OCI-LY3 (cell line): ENCODE data around the gene IRAK3.

Source experiments
- CTCF ChIP-seq: fragments of 200-600, 300-600 bp; sonication (generic); IDR thresholded peaks from 2 replicates; pipeline ENCODE4 v1.5.1; 2014; ENCODE audit warnings: antibody characterized with exemption, low read length, low read depth
- EZH2phosphoT487 ChIP-seq: fragments of 200-600 bp; shearing (Covaris generic); IDR thresholded peaks from 2 replicates; pipeline ENCODE4 v1.6.1; 2018; ENCODE audit warnings: antibody characterized with exemption, mixed run types, low read depth

DNA sequence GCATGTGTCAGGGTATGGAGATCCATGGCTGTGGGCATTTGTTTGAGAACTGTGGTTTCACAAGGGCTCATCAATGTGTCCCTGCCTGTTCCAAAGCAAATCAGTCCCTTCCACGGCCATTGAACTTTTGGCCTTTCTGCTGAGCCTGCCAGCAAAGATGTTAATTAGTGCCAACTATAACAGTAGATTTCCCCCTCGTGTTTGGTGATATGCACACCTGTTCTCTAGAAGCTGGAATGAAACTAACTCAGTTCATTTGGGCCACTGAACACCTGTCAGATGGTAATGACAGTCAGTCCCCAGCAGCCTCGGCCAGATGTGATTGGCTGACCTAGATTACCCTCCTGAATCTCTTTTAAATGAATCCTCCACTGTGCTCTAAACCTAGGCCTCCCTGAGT, 43.2 kb downstream of the IRAK3 start:
- no peak for TF ChIP-seq CTCF
- no peak for TF ChIP-seq EZH2phosphoT487
